SH-SY5Y (cell line): ENCODE measurements around the gene SLIT1.

Experiments
- GATA2 ChIP-seq: IDR thresholded peaks from 2 replicates; pipeline ENCODE4 v1.6.1; 2011; ENCODE audit warnings: mild to moderate bottlenecking, low read depth, low read length
- GATA3 ChIP-seq: IDR thresholded peaks from 2 replicates; pipeline ENCODE4 v1.6.1; 2011; ENCODE audit warnings: low read depth, mild to moderate bottlenecking, low read length, moderate library complexity

DNA sequence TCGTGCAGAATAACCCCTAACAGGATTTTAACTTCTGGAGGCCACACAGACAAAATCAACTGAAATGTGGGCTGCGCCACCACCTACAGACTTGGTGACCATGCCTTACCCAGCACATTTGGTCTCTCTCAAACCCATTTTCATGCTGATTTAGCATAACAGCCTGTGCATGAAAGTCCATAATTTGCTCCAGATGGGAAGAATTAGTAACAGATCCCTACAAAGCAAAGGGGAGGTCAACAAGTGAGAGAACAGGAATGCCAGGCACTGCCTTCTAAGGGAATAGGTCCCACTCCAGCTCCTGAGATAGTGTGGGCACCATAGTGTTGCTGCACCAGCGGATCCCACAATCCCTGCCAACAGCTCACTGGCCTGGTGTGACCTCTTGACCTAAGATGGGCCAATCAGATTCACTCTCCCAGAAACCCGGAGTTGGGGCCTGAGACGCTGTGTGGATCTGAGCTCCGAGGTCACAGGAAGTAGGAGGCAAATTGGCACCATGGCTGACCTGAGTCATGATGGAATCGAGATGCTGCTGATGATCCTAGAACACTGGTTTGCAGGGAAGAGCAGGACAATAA is 32.4 kb downstream of the SLIT1 start:
- TF ChIP-seq GATA3 = no peak
- peak; percentile 23; the same call in 1 of the 2 replicates for TF ChIP-seq GATA2
